GM20431 (cell line): ENCODE results near the gene NETO1.

Experiments
- in situ Hi-C: fragments of 300-500 bp; cut with MseI, MboI; formaldehyde crosslinking; loops from one replicate; pipeline ENCODE4 v1.15.0; 2020; ENCODE audit warnings: low sequenced_read_pairs; ENCODE audit not compliant: unreplicated experiment

Gene NETO1

DNA sequence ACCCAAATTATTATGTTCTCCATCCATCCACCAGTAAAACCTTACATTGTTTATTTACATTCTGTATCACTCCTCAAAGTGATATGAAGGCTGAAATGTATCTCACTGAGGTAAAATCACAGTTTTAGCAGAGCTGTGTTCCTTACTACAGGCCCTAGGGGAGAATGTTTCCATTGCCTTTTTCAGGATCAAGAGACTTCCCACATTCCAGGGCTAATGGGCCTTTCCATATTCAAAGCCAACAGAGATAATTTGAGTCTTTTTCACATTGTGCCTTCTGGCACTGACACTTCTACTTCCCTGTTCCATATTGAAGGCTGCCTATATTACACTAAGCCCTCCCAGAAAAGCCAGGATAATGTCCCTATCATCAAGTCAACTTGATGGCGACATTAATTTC is 20.0 kb downstream of the NETO1 start:
- in situ Hi-C loops, result no loop called here

DNA sequence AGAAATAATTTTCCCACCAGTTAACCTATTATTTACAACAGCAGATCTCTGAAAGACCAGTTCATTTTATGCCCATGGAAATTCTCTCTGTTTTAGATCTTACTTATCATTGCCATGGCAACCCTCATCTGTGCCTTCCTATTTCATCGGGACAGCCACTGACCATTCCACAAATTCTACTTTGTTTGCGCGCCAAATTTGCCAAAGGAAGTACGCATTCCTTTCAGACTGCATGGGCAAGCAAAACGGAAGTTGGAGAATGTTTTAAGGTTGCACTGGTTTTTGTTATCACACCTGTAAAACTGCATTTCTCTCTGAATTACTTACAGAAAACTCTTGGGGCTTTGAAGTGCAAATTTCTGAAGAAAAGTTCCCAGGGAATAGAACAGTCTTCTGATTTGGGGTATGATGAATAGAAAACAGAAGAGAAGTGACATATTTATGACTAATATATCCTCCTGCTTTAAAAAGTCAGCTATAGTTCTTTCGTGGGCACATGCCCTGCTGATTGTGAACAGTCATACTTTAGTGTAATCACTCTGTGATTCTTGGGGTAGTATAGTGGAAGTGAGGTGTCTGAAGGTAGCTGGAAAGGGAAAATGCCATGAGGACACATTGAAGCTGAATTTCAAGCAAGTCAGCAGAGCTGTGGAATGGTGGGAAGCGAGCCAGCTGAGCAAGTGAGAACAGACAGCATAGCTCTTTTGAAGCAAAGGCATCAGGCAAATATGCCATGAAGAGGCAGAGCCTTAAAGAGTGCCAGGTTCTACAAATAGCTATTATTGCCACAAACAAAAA is 20.9 kb downstream of the NETO1 start:
- in situ Hi-C loops, result no loop called here

DNA sequence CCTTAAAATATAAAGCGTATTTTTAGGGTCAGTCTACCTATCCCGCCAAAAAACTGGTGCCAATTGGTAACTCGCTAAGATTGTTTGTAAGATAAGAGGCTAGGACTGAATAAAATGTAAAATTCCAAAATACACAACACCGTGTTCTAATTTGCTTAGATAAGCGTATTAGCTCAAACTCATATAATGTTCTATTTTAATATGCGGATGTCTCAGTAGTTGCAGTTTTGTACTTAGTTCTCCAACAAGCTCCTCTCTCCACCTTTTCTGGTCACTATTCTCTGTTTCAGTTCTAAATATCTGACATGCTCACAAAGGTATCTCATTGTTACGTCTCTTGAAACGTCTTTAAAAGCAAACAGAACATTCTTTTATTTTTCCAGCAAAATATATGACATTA is 24.0 kb downstream of the NETO1 start:
- in situ Hi-C loops, result no loop called here

- in situ Hi-C loops, result no loop called here
Observed at GRCh38 chr18:72840109-72840508, 27.7 kb downstream of the NETO1 start.

DNA sequence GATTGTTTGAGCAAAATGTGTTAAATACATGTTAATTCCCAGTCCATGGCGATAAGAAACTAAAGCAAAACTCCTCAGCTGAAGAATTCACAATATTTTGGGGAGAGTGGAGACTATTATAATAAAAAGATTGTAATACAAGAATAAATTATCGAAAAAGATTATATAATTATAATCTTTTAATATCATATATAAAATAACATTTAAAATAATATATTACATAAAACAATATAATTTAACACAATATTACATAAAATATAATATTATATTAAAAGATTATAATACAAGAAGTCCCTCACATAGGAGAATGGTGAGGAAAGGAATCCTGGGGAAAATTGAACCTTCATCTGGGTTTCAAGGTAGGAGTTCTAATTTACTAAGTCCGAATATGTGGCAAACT is 33.1 kb downstream of the NETO1 start:
- in situ Hi-C loops, result no loop called here

DNA sequence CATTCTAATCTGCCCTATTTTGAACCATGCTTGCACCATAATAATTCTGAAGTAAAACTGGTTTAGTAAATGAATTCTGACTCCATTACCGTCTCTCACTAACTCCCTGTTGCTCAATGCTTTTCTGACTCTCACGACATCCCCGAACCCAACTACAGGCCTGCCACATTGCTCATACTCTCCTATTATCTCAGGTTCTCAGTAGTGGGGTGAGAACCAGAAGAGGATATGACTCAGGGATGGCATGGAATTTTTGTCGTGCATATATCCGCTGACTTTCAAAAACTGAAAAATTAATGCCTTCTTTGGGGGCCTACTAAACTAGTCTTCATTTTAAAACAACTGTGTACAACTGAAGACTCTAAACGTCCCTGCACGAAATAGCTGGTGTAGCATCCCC is 34.3 kb downstream of the NETO1 start:
- in situ Hi-C loops, result no loop called here

GRCh38 chr18:72830109-72830508 is 37.7 kb downstream of the NETO1 start:
- in situ Hi-C loops, result no loop called here

GRCh38 chr18:72828601-72829000 is 39.2 kb downstream of the NETO1 start:
- in situ Hi-C loops, result no loop called here

- in situ Hi-C loops, result no loop called here
Observed at GRCh38 chr18:72826736-72827135, 41.1 kb downstream of the NETO1 start.

GRCh38 chr18:72823345-72823744 is 44.4 kb downstream of the NETO1 start:
- in situ Hi-C loops, result no loop called here

DNA sequence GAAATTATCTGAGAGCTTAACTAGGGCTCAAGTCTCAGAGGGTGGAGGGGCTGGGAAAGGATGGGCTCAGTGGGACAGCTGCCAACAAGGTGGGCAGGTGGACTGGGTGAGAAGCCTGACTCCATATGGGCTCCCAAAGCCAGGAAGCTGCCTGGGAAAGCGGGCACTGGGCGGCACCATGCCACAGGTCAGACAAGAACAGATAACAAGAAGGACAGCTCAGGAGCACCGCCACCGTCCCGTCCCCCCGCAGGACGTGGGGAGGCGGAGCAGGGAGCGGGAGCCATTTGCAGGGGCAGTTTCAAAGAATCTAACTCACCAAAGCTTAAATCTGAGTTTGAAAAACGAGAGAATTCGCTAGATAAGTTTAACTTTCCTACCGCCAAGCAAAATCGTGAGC is 45.6 kb downstream of the NETO1 start:
- in situ Hi-C loops, result no loop called here

DNA sequence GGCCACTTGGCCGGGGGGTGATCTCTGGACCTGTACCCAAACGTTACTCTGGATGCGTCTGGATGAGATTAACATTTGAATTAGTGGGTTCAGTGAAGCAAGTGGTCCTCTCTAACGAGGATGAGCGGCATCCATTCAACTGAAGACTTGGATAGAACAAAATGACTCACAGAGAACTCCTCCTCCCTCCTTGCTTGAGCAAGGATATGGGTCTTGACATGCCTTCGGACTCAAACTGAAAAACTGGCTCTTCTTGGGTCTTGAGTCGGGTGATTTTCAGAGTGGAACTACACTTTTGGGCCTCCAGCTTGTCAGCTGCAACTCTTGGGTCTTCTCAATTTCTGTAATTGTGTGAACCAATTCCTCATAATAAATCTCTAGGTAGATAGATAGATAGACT is 47.2 kb downstream of the NETO1 start:
- in situ Hi-C loops, result no loop called here

- in situ Hi-C loops, result no loop called here
Observed at GRCh38 chr18:72819050-72819449, 48.7 kb downstream of the NETO1 start.

DNA sequence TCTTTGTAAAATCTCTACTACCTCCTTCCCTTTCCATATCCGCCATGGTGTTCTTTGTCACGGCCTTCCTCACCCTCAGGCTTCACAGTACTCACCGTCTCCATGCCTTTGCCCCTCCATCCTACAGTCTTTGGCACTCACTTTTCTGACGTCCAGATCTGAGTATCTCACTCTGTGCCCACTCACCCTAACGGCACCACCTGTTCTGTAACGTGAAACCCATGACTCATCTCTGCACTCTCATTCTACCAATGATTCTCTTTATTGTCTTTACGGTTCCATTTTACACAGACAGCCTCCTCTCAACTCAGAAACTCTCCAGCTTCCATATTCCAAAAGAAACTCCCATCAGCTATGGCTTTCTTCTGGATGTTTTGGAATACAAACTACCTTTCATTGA is 56.7 kb downstream of the NETO1 start:
- in situ Hi-C loops, result no loop called here

DNA sequence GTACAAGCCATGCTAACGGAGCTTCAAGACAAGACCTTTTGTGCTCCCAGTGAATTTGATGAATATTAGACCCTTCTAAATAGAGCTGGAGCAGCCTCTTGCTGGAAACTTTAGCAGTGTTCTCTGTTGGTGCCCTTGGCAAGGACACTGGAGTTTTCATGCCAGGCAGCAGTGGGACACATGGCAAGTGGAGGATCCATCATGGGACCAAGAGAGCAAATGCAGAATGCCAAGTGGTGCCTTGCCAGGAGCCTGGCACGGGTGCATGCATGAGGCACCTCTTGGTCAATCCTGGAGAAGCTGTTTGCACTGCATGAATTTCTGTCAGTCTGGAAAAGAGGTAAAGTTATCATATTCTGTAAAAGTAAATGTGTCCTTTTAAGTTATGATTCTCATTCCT is 59.1 kb downstream of the NETO1 start:
- in situ Hi-C loops, result no loop called here

DNA sequence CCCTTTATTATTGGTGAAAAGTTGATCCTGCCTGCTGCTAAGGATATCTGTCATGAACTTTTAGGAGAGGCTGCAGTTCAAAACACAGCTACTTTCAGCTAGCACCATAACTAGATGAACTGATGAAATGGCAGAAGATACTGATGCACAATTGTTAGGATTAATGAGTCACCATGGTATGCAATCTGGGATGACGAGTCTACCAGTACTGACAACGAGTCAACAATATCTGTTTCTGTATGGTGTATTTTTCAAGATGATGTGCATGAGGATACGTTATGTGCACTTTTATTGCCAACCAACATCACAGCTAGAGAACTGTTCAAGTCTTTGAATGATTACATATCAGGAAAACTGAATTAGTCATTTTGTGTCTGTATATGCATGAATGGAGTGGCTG is 68.7 kb downstream of the NETO1 start:
- in situ Hi-C loops, result no loop called here

- in situ Hi-C loops, result no loop called here
Observed at GRCh38 chr18:72783530-72783929, 84.3 kb downstream of the NETO1 start.

DNA sequence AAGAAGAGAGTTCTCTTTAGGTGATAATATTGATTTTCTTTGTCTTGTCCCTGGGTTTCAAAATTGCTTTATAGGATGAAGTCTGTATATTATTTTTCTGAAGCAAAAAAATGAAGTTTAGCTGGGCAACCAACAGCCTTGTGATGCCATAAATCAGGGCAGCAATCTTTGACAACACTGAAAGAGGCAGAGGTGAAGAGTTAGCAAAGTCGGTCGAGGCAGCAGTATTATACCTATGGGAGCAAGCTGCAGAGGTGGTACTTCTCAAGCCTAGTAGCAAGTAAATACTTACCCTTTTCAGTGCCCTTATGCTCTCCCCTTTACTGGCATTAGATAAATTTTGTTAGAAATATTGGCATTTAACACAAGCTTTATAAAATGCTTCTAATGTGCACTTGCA is 92.9 kb downstream of the NETO1 start:
- in situ Hi-C loops, result no loop called here

DNA sequence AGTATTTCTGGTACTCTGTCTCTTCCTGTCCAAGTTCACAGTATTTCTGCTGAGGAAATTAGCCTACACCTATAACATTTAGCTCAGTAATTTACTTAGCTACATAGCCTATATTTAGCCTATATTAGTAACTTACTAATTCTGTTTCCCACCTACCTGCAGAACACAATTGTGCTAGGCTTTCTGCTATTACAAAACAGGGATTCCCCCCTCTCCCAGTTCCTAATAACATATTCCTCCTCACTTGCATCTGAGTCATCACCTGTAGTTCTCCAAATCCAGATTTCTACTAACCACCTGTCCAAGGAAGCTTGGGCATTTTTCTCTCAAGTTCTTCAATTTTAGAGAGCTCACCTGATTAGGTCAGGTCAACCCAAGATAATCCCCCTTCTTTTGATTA is 94.9 kb downstream of the NETO1 start:
- in situ Hi-C loops, result no loop called here

GRCh38 chr18:72768681-72769229 is 99.0 kb downstream of the NETO1 start:
- in situ Hi-C loops, result no loop called here

DNA sequence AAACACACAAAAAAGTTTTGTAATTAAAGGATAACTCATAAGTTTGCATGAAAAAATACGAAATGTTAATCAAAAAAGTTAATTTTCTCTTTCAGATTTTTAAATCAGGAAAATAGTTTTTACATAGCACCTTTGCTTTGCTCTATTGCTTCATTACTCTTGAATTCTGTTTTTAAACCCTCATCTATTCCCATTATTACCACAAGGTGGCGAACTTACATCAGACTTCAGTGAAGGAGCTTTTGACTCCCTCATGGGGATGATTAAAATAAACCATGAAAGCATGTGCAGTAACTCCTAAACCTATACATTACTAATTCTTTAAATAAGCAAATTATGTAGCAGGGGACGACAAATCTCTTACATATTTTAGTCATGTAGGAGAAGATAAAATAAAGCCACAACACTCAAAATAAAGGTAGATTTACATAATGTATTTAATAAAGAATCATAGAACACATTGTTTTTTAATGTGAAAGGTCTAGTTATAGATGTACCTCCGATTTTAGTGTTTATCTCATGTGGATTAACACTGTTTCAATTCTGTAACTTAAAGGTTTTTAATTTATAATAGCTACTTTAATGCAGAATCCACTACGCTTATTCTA is 105.2 kb downstream of the NETO1 start:
- in situ Hi-C loops, result no loop called here

- in situ Hi-C loops, result no loop called here
Observed at GRCh38 chr18:72752220-72752619, 115.6 kb downstream of the NETO1 start.
